ENCODE results near the gene SRPX.

Gene SRPX

GRCh38 chrX:38205039-38205438, 15.6 kb downstream of the SRPX start:
- Histone ChIP-seq H3K9me3 (ENCODE audit: control insufficient read depth, low read length) (no peaks in the 10 kb centered on the region), H3K27me3 (ENCODE audit: control insufficient read depth, insufficient read depth, low read length) (no peaks in the 10 kb centered on the region), H3K36me3 (ENCODE audit: control insufficient read depth, insufficient read depth, low read length) (no peaks in the 10 kb centered on the region), H3K4me3 (ENCODE audit: low read length) (no peak overlapping the region), H3K9ac (ENCODE audit: low read length) (no peak overlapping the region), H3K4me1 (ENCODE audit: control insufficient read depth, insufficient read depth, low read length) (no peaks in the 10 kb centered on the region)

GRCh38 chrX:38192007-38192810, 28.5 kb downstream of the SRPX start:
- Histone ChIP-seq H3K27me3 (ENCODE audit: control insufficient read depth, insufficient read depth, low read length) (no peaks in the 10 kb centered on the region), H3K9me3 (ENCODE audit: control insufficient read depth, low read length) (no peaks in the 10 kb centered on the region), H3K9ac (ENCODE audit: low read length) (no peak overlapping the region), H3K4me3 (ENCODE audit: low read length) (no peak overlapping the region), H3K4me1 (ENCODE audit: control insufficient read depth, insufficient read depth, low read length) (no peaks in the 10 kb centered on the region), H3K36me3 (ENCODE audit: control insufficient read depth, insufficient read depth, low read length) (no peaks in the 10 kb centered on the region)

- H3K9me3 ChIP-seq (ENCODE audit: control insufficient read depth, low read length) = no peaks in the 10 kb centered on the region
- no peaks in the 10 kb centered on the region for H3K4me1 ChIP-seq (ENCODE audit: control insufficient read depth, insufficient read depth, low read length)
- no peaks in the 10 kb centered on the region for H3K36me3 ChIP-seq (ENCODE audit: control insufficient read depth, insufficient read depth, low read length)
- H3K4me3 ChIP-seq (ENCODE audit: low read length) = no peak overlapping the region
- no peaks in the 10 kb centered on the region for H3K27me3 ChIP-seq (ENCODE audit: control insufficient read depth, insufficient read depth, low read length)
- H3K9ac ChIP-seq (ENCODE audit: low read length) = no peak overlapping the region
Observed at GRCh38 chrX:38189431-38190250, 31.0 kb downstream of the SRPX start.

- H3K9me3 ChIP-seq (ENCODE audit: control insufficient read depth, low read length) = no peaks in the 10 kb centered on the region
- H3K36me3 ChIP-seq (ENCODE audit: control insufficient read depth, insufficient read depth, low read length) = no peaks in the 10 kb centered on the region
- no peaks in the 10 kb centered on the region for H3K4me1 ChIP-seq (ENCODE audit: control insufficient read depth, insufficient read depth, low read length)
- H3K27me3 ChIP-seq (ENCODE audit: control insufficient read depth, insufficient read depth, low read length) = no peaks in the 10 kb centered on the region
- no peak overlapping the region for H3K4me3 ChIP-seq (ENCODE audit: low read length)
- no peak overlapping the region for H3K9ac ChIP-seq (ENCODE audit: low read length)
Observed at GRCh38 chrX:38183596-38183995, 37.1 kb downstream of the SRPX start.

GRCh38 chrX:38181357-38181756, 39.3 kb downstream of the SRPX start:
- H3K4me1 ChIP-seq (ENCODE audit: control insufficient read depth, insufficient read depth, low read length) = no peaks in the 10 kb centered on the region
- no peak overlapping the region for H3K4me3 ChIP-seq (ENCODE audit: low read length)
- no peaks in the 10 kb centered on the region for H3K9me3 ChIP-seq (ENCODE audit: control insufficient read depth, low read length)
- no peak overlapping the region for H3K9ac ChIP-seq (ENCODE audit: low read length)
- no peaks in the 10 kb centered on the region for H3K27me3 ChIP-seq (ENCODE audit: control insufficient read depth, insufficient read depth, low read length)
- H3K36me3 ChIP-seq (ENCODE audit: control insufficient read depth, insufficient read depth, low read length) = no peaks in the 10 kb centered on the region

- no peaks in the 10 kb centered on the region for H3K9me3 ChIP-seq (ENCODE audit: control insufficient read depth, low read length)
- H3K4me1 ChIP-seq (ENCODE audit: control insufficient read depth, insufficient read depth, low read length) = no peaks in the 10 kb centered on the region
- no peak overlapping the region for H3K9ac ChIP-seq (ENCODE audit: low read length)
- H3K27me3 ChIP-seq (ENCODE audit: control insufficient read depth, insufficient read depth, low read length) = no peaks in the 10 kb centered on the region
- no peak overlapping the region for H3K4me3 ChIP-seq (ENCODE audit: low read length)
- H3K36me3 ChIP-seq (ENCODE audit: control insufficient read depth, insufficient read depth, low read length) = no peaks in the 10 kb centered on the region
Observed at GRCh38 chrX:38178396-38178795, 42.3 kb downstream of the SRPX start.

- H3K9me3 ChIP-seq (ENCODE audit: control insufficient read depth, low read length) = no peaks in the 10 kb centered on the region
- no peak overlapping the region for H3K4me3 ChIP-seq (ENCODE audit: low read length)
- H3K27me3 ChIP-seq (ENCODE audit: control insufficient read depth, insufficient read depth, low read length) = no peaks in the 10 kb centered on the region
- no peaks in the 10 kb centered on the region for H3K4me1 ChIP-seq (ENCODE audit: control insufficient read depth, insufficient read depth, low read length)
- no peak overlapping the region for H3K9ac ChIP-seq (ENCODE audit: low read length)
- H3K36me3 ChIP-seq (ENCODE audit: control insufficient read depth, insufficient read depth, low read length) = no peaks in the 10 kb centered on the region
Observed at GRCh38 chrX:38175139-38175538, 45.5 kb downstream of the SRPX start.

GRCh38 chrX:38172596-38172995, 48.1 kb downstream of the SRPX start:
- no peak overlapping the region for H3K9ac ChIP-seq (ENCODE audit: low read length)
- no peaks in the 10 kb centered on the region for H3K36me3 ChIP-seq (ENCODE audit: control insufficient read depth, insufficient read depth, low read length)
- H3K4me3 ChIP-seq (ENCODE audit: low read length) = no peak overlapping the region
- no peaks in the 10 kb centered on the region for H3K4me1 ChIP-seq (ENCODE audit: control insufficient read depth, insufficient read depth, low read length)
- H3K9me3 ChIP-seq (ENCODE audit: control insufficient read depth, low read length) = no peaks in the 10 kb centered on the region
- no peaks in the 10 kb centered on the region for H3K27me3 ChIP-seq (ENCODE audit: control insufficient read depth, insufficient read depth, low read length)

GRCh38 chrX:38170556-38170955, 50.1 kb downstream of the SRPX start:
- H3K36me3 ChIP-seq (ENCODE audit: control insufficient read depth, insufficient read depth, low read length) = no peaks in the 10 kb centered on the region
- no peak overlapping the region for H3K9ac ChIP-seq (ENCODE audit: low read length)
- H3K9me3 ChIP-seq (ENCODE audit: control insufficient read depth, low read length) = no peaks in the 10 kb centered on the region
- H3K4me3 ChIP-seq (ENCODE audit: low read length) = no peak overlapping the region
- no peaks in the 10 kb centered on the region for H3K27me3 ChIP-seq (ENCODE audit: control insufficient read depth, insufficient read depth, low read length)
- H3K4me1 ChIP-seq (ENCODE audit: control insufficient read depth, insufficient read depth, low read length) = no peaks in the 10 kb centered on the region

GRCh38 chrX:38166478-38167083, 54.1 kb downstream of the SRPX start:
- Histone ChIP-seq H3K27me3 (ENCODE audit: control insufficient read depth, insufficient read depth, low read length) (no peaks in the 10 kb centered on the region), H3K4me3 (ENCODE audit: low read length) (no peak overlapping the region)

GRCh38 chrX:38165023-38165422, 55.6 kb downstream of the SRPX start:
- Histone ChIP-seq H3K36me3 (ENCODE audit: control insufficient read depth, insufficient read depth, low read length) (no peaks in the 10 kb centered on the region), H3K9ac (ENCODE audit: low read length) (no peak overlapping the region), H3K4me3 (ENCODE audit: low read length) (no peak overlapping the region), H3K4me1 (ENCODE audit: control insufficient read depth, insufficient read depth, low read length) (no peaks in the 10 kb centered on the region), H3K9me3 (ENCODE audit: control insufficient read depth, low read length) (no peaks in the 10 kb centered on the region), H3K27me3 (ENCODE audit: control insufficient read depth, insufficient read depth, low read length) (no peaks in the 10 kb centered on the region)

More at GRCh38 chrX:38166478-38167083, 54.1 kb downstream of the SRPX start:
- no peaks in the 10 kb centered on the region for H3K9me3 ChIP-seq (ENCODE audit: control insufficient read depth, low read length)
- no peaks in the 10 kb centered on the region for H3K4me1 ChIP-seq (ENCODE audit: control insufficient read depth, insufficient read depth, low read length)
- no peaks in the 10 kb centered on the region for H3K36me3 ChIP-seq (ENCODE audit: control insufficient read depth, insufficient read depth, low read length)
- H3K9ac ChIP-seq (ENCODE audit: low read length) = no peak overlapping the region

- no peaks in the 10 kb centered on the region for H3K27me3 ChIP-seq (ENCODE audit: control insufficient read depth, insufficient read depth, low read length)
- H3K9me3 ChIP-seq (ENCODE audit: control insufficient read depth, low read length) = no peaks in the 10 kb centered on the region
- no peak overlapping the region for H3K9ac ChIP-seq (ENCODE audit: low read length)
- H3K4me1 ChIP-seq (ENCODE audit: control insufficient read depth, insufficient read depth, low read length) = no peaks in the 10 kb centered on the region
- H3K36me3 ChIP-seq (ENCODE audit: control insufficient read depth, insufficient read depth, low read length) = no peaks in the 10 kb centered on the region
- H3K4me3 ChIP-seq (ENCODE audit: low read length) = no peak overlapping the region
Observed at GRCh38 chrX:38163193-38163592, 57.5 kb downstream of the SRPX start.

Data from mucosa of stomach (tissue), 1 donor.